H1 (cell line): ENCODE measurements around the gene RNF111. TPM values are rescaled to one million over a fixed set of nuclear protein-coding genes. Genes with fewer than 3 reads are reported as not detected.

Source experiments
- CTCF ChIA-PET: fragments of 300-600 bp; sonication (Branson Sonifier 250); formaldehyde crosslinking; loops from one replicate; lab custom pipeline; 2021; ENCODE audit not compliant: partially characterized antibody; lab: Charles Lee
- POLR2A ChIA-PET: fragments of 300-600 bp; sonication (Branson Sonifier 250); formaldehyde crosslinking; loops from one replicate; lab custom pipeline; 2021; ENCODE audit warnings: inconsistent platforms; ENCODE audit not compliant: partially characterized antibody; lab: Charles Lee
- DNase-seq, 2 experiments: peaks; one replicate each; pipeline versions ENCODE4 v3.0.0 to v3.0.0-alpha.2; 2010 to 2022; ENCODE audit warnings: low spot score in 2 of 2, low read depth in 1 of 2, mixed read lengths in 1 of 2
- FAIRE-seq: peaks from 2 replicates; lab custom pipeline; 2011; peaks lifted over from hg19 to GRCh38; lab: Jason Lieb, UNC
- H2AFZ ChIP-seq: 2 replicates; pipeline ENCODE4 v1.8.1; 2012; ENCODE audit warnings: low read length, inconsistent platforms
- H2AK5ac ChIP-seq: 2 replicates; pipeline ENCODE4 v1.6.1; 2013; ENCODE audit warnings: low read depth, low read length
- H2BK120ac ChIP-seq: replicated peaks from 2 replicates; pipeline ENCODE3; 2013; ENCODE audit warnings: low read depth, low read length, inconsistent platforms
- H2BK12ac ChIP-seq: 2 replicates; pipeline ENCODE4 v1.6.1; 2013; ENCODE audit warnings: low read depth, low read length
- H2BK15ac ChIP-seq: 2 replicates; pipeline ENCODE4 v1.6.1; 2013; ENCODE audit warnings: low read length
- H2BK20ac ChIP-seq: 2 replicates; pipeline ENCODE4 v1.6.1; 2013; ENCODE audit warnings: low read length
- H2BK5ac ChIP-seq: 2 replicates; pipeline ENCODE4 v1.6.1; 2013; ENCODE audit warnings: low read depth, low read length
- H3K14ac ChIP-seq: 2 replicates; pipeline ENCODE4 v1.6.1; 2013; ENCODE audit warnings: inconsistent platforms; ENCODE audit not compliant: insufficient read length
- H3K18ac ChIP-seq: 2 replicates; pipeline ENCODE4 v1.6.1; 2013; ENCODE audit warnings: low read length; ENCODE audit errors: extremely low read depth
- H3K23ac ChIP-seq: 2 replicates; pipeline ENCODE4 v1.6.1; 2013; ENCODE audit warnings: inconsistent platforms; ENCODE audit not compliant: insufficient read length
- H3K23me2 ChIP-seq: 2 replicates; pipeline ENCODE4 v1.6.1; 2013; ENCODE audit warnings: low read depth, low read length
- H3K27ac ChIP-seq: 2 replicates; pipeline ENCODE4 v1.6.1; 2011; ENCODE audit warnings: low read depth, low read length, inconsistent platforms
- H3K27me3 ChIP-seq, 4 experiments: replicated peaks in 1 of 4; 1 replicate in 1 of 4; 2 replicates in 3 of 4; pipeline versions ENCODE4 v1.6.1 to v1.8.1; 2011 to 2013; ENCODE audit warnings: low read length in 3 of 4, mild to moderate bottlenecking in 3 of 4, inconsistent platforms in 2 of 4, mixed read lengths in 2 of 4, moderate library complexity in 1 of 4; ENCODE audit not compliant: control insufficient read depth in 3 of 4, insufficient read depth in 3 of 4; ENCODE audit errors: extremely low read depth in 1 of 4
- H3K36me3 ChIP-seq, 4 experiments: 2 replicates each; pipeline versions ENCODE4 v1.6.1 to v1.8.1; 2011 to 2013; ENCODE audit warnings: mild to moderate bottlenecking in 4 of 4, low read length in 3 of 4, moderate library complexity in 2 of 4, control low read depth in 1 of 4, inconsistent platforms in 1 of 4; ENCODE audit not compliant: insufficient read depth in 4 of 4, control insufficient read depth in 2 of 4
- H3K4ac ChIP-seq: replicated peaks from 2 replicates; pipeline ENCODE3; 2013; ENCODE audit warnings: low read length, low read depth, mixed read lengths, inconsistent platforms; ENCODE audit not compliant: insufficient read length
- H3K4me1 ChIP-seq, 4 experiments: replicated peaks in 1 of 4; 1 replicate in 1 of 4; 2 replicates in 3 of 4; pipeline versions ENCODE4 v1.6.1 to v1.8.1; 2011 to 2013; ENCODE audit warnings: low read length in 3 of 4, inconsistent platforms in 2 of 4, mixed read lengths in 1 of 4; ENCODE audit not compliant: insufficient read depth in 4 of 4, control insufficient read depth in 3 of 4
- H3K4me2 ChIP-seq, 2 experiments: 2 replicates each; pipeline versions ENCODE4 v1.6.1 to v1.8.1; 2011 to 2013; ENCODE audit warnings: low read depth in 2 of 2, low read length in 2 of 2, control low read depth in 1 of 2, inconsistent platforms in 1 of 2, mild to moderate bottlenecking in 1 of 2; ENCODE audit not compliant: insufficient read depth in 1 of 2
- H3K4me3 ChIP-seq, 4 experiments: fragments of 200-600, 300-600 bp in 1 of 4; sonication (generic), shearing (Covaris generic), sonication (Bioruptor Twin) in 1 of 4; 2 replicates each; pipeline versions ENCODE4 v1.5.1 to v1.8.1; 2011 to 2016; ENCODE audit warnings: low read length in 4 of 4, low read depth in 3 of 4, control low read depth in 2 of 4, inconsistent platforms in 2 of 4, mild to moderate bottlenecking in 2 of 4, mixed read lengths in 1 of 4, moderate library complexity in 1 of 4; ENCODE audit not compliant: insufficient read depth in 2 of 4; ENCODE audit errors: extremely low read depth in 1 of 4
- H3K56ac ChIP-seq: replicated peaks from 2 replicates; pipeline ENCODE3; 2013; ENCODE audit warnings: low read depth, mild to moderate bottlenecking, mixed read lengths, low read length, inconsistent platforms; ENCODE audit not compliant: insufficient read length
- H3K79me1 ChIP-seq: 2 replicates; pipeline ENCODE4 v1.6.1; 2013; ENCODE audit warnings: low read depth, low read length, control low read depth
- H3K79me2 ChIP-seq, 2 experiments: 2 replicates each; pipeline versions ENCODE4 v1.6.1 to v1.8.1; 2012 to 2013; ENCODE audit warnings: low read length in 2 of 2, mild to moderate bottlenecking in 2 of 2, inconsistent platforms in 1 of 2; ENCODE audit not compliant: insufficient read depth in 2 of 2, control insufficient read depth in 1 of 2
- H3K9ac ChIP-seq, 4 experiments: replicated peaks in 1 of 4; 1 replicate in 1 of 4; 2 replicates in 3 of 4; pipeline versions ENCODE4 v1.6.1 to v1.8.1; 2011 to 2013; ENCODE audit warnings: low read depth in 3 of 4, low read length in 3 of 4, control low read depth in 2 of 4, mild to moderate bottlenecking in 2 of 4, moderate library complexity in 2 of 4, inconsistent platforms in 1 of 4; ENCODE audit errors: extremely low read depth in 1 of 4
- H3K9me3 ChIP-seq, 2 experiments: 2 replicates each; pipeline versions ENCODE4 v1.6.1 to v1.8.1; 2012 to 2013; ENCODE audit warnings: mild to moderate bottlenecking in 2 of 2, moderate library complexity in 2 of 2, control low read depth in 1 of 2, inconsistent platforms in 1 of 2, low read depth in 1 of 2, low read length in 1 of 2, mixed read lengths in 1 of 2; ENCODE audit not compliant: insufficient read depth in 2 of 2
- H4K20me1 ChIP-seq, 2 experiments: replicated peaks in 1 of 2; 2 replicates each; pipeline versions ENCODE3 to v1.8.1; 2011 to 2013; ENCODE audit warnings: inconsistent platforms in 2 of 2, low read length in 2 of 2, mild to moderate bottlenecking in 1 of 2; ENCODE audit not compliant: insufficient read depth in 2 of 2, control insufficient read depth in 1 of 2
- H4K5ac ChIP-seq: 2 replicates; pipeline ENCODE4 v1.6.1; 2013; ENCODE audit warnings: low read length, low read depth, mixed read lengths, inconsistent platforms; ENCODE audit not compliant: insufficient read length
- H4K8ac ChIP-seq: 2 replicates; pipeline ENCODE4 v1.8.0; 2013; ENCODE audit warnings: mild to moderate bottlenecking, moderate library complexity, low read length, inconsistent platforms; ENCODE audit not compliant: insufficient read depth; ENCODE audit errors: extremely low read depth
- H4K91ac ChIP-seq: replicated peaks from 2 replicates; pipeline ENCODE3; 2013; ENCODE audit warnings: low read length, mixed read lengths, inconsistent platforms; ENCODE audit not compliant: insufficient read length
- EGR1 ChIP-seq: IDR thresholded peaks from 2 replicates; pipeline ENCODE4 v1.6.1; 2011; ENCODE audit warnings: low read depth, low read length, borderline replicate concordance
- YY1 ChIP-seq: IDR thresholded peaks from 2 replicates; pipeline ENCODE4 v1.6.1; 2011; ENCODE audit warnings: low read depth, mild to moderate bottlenecking, low read length
- WGBS, 2 experiments: shearing (Covaris generic) in 1 of 2; methylation state at CpG; one replicate each; pipeline versions ENCODE4 v1.1.6 to v1.1.7; 2013 to 2015; ENCODE audit warnings: low lambda C conversion rate in 2 of 2, mixed read lengths in 2 of 2, inconsistent platforms in 1 of 2, low coverage in 1 of 2, missing lambda C conversion rate in 1 of 2; ENCODE audit not compliant: insufficient replicate concordance in 2 of 2, insufficient coverage in 1 of 2, insufficient read length in 1 of 2; ENCODE audit errors: extremely low coverage in 1 of 2, missing lambda C conversion rate in 1 of 2; 5-methylcytosine and 5-hydroxymethylcytosine counted together
- polyA plus RNA-seq, 7 experiments: library from polyadenylated mRNA; depleted of rRNA in 3 of 7; stranded (reverse) in 5 of 7; unstranded in 2 of 7; fragments of >200 nt in 5 of 7; fragments of 200-250 nt in 2 of 7; gene quantifications; 1 replicate in 5 of 7; 2 replicates in 1 of 7; 4 replicates in 1 of 7; pipeline versions ENCODE4 v1.2.1 to v1.2.3, GENCODE V29; 2011 to 2013; ENCODE audit warnings: missing spikeins in 2 of 7, mixed read lengths in 2 of 7
- total RNA-seq: library from RNA; stranded (reverse); fragmentation: NEBNext Ultra II Directional; extraction: Animal tissue kit (Norgen Biotek cat#: 25700); gene quantifications from 2 replicates; pipeline ENCODE4 v1.2.1, GENCODE V29; 2021
- TF ChIP-seq, protein P1 (sequence below): IDR thresholded peaks from 2 replicates; pipeline ENCODE4 v1.6.1; 2012; ENCODE audit warnings: low read length, inconsistent platforms

RNF111 gene
- total and polyA plus RNA-seq, 2 of the 8 experiments (the other 6 are each of a cell fraction or from before 2014, with no cell fraction given) = 18.5 to 26.6 TPM

DNA sequence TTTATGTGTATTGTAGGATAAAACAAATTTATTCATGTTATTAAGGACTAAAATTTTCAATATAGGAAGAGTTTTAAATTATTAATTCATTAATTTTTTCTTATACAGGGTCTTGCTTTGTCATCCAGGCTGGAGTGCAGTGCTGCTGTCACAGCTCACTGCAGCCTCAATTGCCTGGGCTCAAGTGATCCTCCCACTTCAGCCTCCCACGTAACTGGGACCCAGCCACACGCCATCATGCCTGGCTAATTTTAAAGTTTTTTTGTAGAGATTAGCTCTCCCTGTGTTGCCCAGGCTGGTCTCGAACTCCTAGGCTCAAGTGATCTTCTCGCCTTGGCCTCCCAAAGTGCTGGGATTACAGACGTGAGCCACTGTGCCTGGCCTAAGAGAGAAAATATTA lies 132.2 kb downstream of the RNF111 start:
- no peak overlapping the region for H4K91ac ChIP-seq
- H4K20me1 ChIP-seq = no peaks in the 10 kb centered on the region
- 92% methylated on average over 5 of the region's 5 CpGs; no CpG with 5 or more reads in 1 of the 2 experiments for WGBS, 2 experiments
- H3K4ac ChIP-seq = no peak overlapping the region
- no peak overlapping the region; the same call in 1 of the 2 replicates for H4K8ac ChIP-seq
- no peak overlapping the region for H2BK15ac ChIP-seq
- H3K79me1 ChIP-seq = no peaks in the 10 kb centered on the region
- H2BK5ac ChIP-seq = no peak overlapping the region
- no peak overlapping the region for H2AFZ ChIP-seq
- H3K27ac ChIP-seq = no peak overlapping the region
- no peak overlapping the region for H3K9ac ChIP-seq
- no peak overlapping the region for H2BK12ac ChIP-seq
- H3K9me3 ChIP-seq = no peaks in the 10 kb centered on the region
- no peak overlapping the region for H3K4me2 ChIP-seq
- no peak overlapping the region for H3K23ac ChIP-seq
- CTCF ChIA-PET = interaction anchor here (0.5 kb wide), 1 partner anchor 177 kb away, joined by 3 read pairs; no protein-coding TSS in a partner anchor
- FAIRE-seq = no peak
- peaks cover 18 to 83% (median 72%) of the 10 kb centered on the region in 4 experiments; a peak in 7 of 8 replicates for H3K36me3 ChIP-seq
- TF ChIP-seq, protein P1, sequence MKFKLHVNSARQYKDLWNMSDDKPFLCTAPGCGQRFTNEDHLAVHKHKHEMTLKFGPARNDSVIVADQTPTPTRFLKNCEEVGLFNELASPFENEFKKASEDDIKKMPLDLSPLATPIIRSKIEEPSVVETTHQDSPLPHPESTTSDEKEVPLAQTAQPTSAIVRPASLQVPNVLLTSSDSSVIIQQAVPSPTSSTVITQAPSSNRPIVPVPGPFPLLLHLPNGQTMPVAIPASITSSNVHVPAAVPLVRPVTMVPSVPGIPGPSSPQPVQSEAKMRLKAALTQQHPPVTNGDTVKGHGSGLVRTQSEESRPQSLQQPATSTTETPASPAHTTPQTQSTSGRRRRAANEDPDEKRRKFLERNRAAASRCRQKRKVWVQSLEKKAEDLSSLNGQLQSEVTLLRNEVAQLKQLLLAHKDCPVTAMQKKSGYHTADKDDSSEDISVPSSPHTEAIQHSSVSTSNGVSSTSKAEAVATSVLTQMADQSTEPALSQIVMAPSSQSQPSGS = no peak
- TF ChIP-seq EGR1 = no peak
- TF ChIP-seq YY1 = no peak
- TF ChIP-seq, all 59 proteins: peak for 0
- H3K56ac ChIP-seq = no peak overlapping the region
- no peak overlapping the region for H3K14ac ChIP-seq
- H2BK20ac ChIP-seq = no peak overlapping the region
- no peak overlapping the region for H2BK120ac ChIP-seq
- H3K4me1 ChIP-seq = no peaks in the 10 kb centered on the region
- H3K23me2 ChIP-seq = no peaks in the 10 kb centered on the region; the same call in 1 of the 2 replicates
- no peak overlapping the region for H3K4me3 ChIP-seq
- H3K18ac ChIP-seq = no peak overlapping the region
- no peaks in the 10 kb centered on the region for H3K27me3 ChIP-seq
- no peak for DNase-seq
- H2AK5ac ChIP-seq = no peak overlapping the region
- POLR2A ChIA-PET = interaction anchor here (1.2 kb wide), 1 partner anchor 8 kb away, joined by 3 read pairs; no protein-coding TSS in a partner anchor
- H3K79me2 ChIP-seq = no peaks in the 10 kb centered on the region
- H4K5ac ChIP-seq = no peak overlapping the region
